Eye (tissue), 1 donor: ENCODE measurements around the gene UGT1A1.

ENCODE experiments used
- DNase-seq: peaks from one replicate; pipeline ENCODE4 v3.0.0-alpha.2; 2015

Gene UGT1A1

GRCh38 chr2:233817995-233818638 lies 58.0 kb downstream of the UGT1A1 start:
- no peak for DNase-seq

DNA sequence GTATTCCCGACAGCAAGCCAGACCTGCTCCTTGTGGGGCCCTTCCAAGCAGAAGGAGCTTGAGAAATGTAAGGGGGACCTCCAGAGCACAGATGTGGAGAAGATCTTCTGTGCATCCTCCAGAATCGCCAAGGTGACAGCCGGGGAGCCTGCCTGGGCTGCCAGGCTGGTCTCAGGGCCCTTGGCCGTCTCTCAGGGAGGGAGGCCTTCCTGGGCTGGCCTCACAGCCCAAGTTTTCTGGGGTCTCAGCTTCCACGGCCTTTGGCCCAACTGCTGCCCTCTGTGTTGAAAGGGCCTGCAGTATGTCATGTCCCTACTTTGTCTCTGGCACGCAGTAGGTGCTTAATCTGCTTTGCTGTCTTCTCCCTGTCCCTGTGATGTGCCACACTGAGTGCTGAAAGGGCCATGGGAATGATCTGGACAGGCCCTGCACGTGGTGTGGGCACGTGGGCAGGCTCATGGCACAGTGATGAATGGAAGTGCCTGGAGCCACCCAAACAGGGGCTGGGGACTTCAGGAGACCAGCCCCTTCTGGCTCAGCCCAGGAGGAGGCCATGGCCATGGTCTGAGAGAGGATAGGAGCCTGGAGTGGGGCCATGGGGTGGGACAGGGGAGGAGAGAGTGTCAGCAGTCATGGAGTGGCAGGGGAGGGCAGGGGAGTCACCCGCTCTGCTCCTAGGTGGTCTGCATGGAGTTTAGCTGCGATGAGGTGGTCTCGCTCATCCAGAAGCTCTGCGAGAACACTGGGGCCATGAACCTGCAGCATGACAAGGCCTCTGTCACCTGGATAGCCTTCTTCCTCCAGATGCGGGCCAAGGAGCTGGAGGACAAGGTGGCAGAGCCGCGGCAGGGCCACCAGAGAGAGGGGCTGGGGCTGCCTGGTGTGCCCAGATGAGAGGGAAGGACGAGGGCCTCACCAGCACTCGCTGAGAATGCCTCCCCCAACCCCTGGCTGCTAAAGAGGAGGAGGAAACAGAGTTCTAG lies 58.9 kb downstream of the UGT1A1 start:
- no peak for DNase-seq

DNA sequence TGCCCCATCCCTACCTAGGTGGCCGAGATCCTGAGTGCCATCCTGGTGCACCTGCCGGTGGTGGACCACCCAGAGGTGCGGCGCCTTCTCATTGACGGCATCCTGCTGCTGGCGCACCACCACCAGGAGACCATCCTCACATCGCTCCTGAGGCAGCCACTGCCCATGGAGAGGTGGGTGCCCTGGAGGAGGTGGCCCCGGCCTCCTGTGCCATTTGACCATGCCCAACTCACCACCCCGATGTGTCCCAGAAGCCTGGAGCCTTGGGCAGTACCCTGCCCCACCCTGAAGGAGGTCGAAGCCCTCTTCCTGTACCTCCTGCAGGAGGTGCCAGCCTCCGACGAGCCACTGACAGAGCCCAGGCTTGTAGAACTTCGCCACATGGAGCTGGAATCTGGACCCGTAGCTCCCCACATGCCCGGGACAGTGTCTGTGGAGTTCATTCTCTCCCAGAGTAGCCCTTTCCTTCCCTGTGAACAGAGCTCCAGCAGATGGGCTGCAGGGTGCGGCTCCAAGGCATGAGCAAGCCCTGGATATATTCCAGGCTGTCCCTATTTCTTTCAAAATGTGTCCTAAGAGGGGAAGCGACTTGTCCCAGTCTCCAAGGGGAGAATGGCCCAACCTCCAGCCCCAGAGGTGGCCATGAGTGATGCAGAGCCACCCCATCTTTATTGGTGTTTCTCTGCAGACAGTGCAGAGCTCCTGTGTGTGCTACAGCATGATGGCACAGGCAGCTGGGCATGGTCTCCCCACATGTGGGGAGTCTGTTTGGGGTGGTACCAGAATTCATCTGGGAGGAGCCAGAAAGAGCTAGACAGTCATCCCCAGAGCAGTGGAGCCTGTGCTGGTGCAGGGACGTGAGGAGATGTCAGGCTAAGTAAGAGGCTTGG lies 60.1 kb downstream of the UGT1A1 start:
- DNase-seq = no peak

DNA sequence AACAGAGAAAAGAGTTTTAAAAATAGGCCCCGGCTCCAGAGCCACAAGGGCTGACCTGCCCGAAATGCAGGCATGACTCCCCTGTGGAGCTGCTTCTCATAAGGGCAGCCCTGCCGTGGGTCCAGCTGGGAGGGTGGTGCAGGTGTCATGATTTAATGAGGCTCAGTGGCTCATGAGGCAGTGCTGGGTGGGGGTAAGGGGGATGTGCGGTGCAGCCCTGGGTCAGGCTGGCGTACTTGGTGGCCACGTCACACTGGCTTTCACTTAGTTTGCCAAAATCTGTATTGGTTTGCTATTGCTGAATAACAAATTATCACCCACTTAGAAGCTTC lies 60.7 kb downstream of the UGT1A1 start:
- DNase-seq = no peak

DNA sequence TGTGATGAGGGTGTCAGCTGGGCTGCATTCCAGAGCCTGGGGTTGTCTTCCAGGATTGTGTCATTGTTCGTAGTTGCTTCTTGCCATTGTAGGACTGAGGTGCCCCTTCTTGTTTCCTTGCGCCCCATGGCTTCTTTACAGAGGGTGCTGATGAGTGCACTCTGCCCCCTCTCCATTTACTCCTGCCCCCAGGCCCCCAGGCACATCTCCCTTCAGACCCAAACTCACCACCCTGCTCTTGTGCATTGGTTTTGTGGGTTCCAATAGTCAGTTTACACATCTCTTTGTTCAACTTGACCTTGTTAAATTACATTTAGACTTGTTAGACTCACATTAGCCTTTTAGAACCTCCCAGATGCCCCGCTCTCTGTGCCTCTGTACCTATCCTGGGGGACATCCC lies 61.1 kb downstream of the UGT1A1 start:
- no peak for DNase-seq

GRCh38 chr2:233821709-233822100 lies 61.6 kb downstream of the UGT1A1 start:
- no peak for DNase-seq

- no peak for DNase-seq
Observed at GRCh38 chr2:233822101-233822771, 62.2 kb downstream of the UGT1A1 start.
